GM19043 (cell line): ENCODE data around the gene TRUB1.
A peak's percentile ranks its signal among the peaks of the same experiment; 100 is the strongest.
"Not testable (repeated sequence)": the region's sequence is repeated elsewhere in the genome, so short reads cannot be mapped to it uniquely, and the experiment has no call there.

Experiments
- ATAC-seq: cut with Tn5 transposase; IDR thresholded peaks from one replicate; pipeline ENCODE4 v1.9.1; 2021; ENCODE audit warnings: low read depth; ENCODE audit not compliant: unreplicated experiment

TRUB1 gene

GRCh38 chr10:114923551-114923950 lies 14.4 kb upstream of the TRUB1 start:
- ATAC-seq: no peak

GRCh38 chr10:114925587-114926586 lies 12.1 kb upstream of the TRUB1 start:
- peak; percentile 78 for ATAC-seq

- ATAC-seq: no peak
Observed at GRCh38 chr10:114928818-114929217, 9.2 kb upstream of the TRUB1 start.

- no peak for ATAC-seq
Observed at GRCh38 chr10:114930320-114930719, 7.7 kb upstream of the TRUB1 start.

GRCh38 chr10:114931072-114931679 lies 6.8 kb upstream of the TRUB1 start:
- no peak for ATAC-seq

- no peak for ATAC-seq
Observed at GRCh38 chr10:114932225-114932624, 5.8 kb upstream of the TRUB1 start.

GRCh38 chr10:114932945-114933344 lies 5.0 kb upstream of the TRUB1 start:
- no peak for ATAC-seq

- no peak for ATAC-seq
Observed at GRCh38 chr10:114933588-114933987, 4.4 kb upstream of the TRUB1 start.

- ATAC-seq: not testable (repeated sequence)
Observed at GRCh38 chr10:114933995-114934394, 4.0 kb upstream of the TRUB1 start.

GRCh38 chr10:114938856-114939193 lies 830 bp downstream of the TRUB1 start:
- no peak for ATAC-seq

GRCh38 chr10:114940735-114941134 lies 2.7 kb downstream of the TRUB1 start:
- ATAC-seq: no peak

- ATAC-seq: no peak
Observed at GRCh38 chr10:114943000-114943399, 5.0 kb downstream of the TRUB1 start.

GRCh38 chr10:114953047-114953446 lies 15.1 kb downstream of the TRUB1 start:
- ATAC-seq: peak; percentile 51

GRCh38 chr10:114955984-114956383 lies 18.0 kb downstream of the TRUB1 start:
- no peak for ATAC-seq

GRCh38 chr10:114956466-114956865 lies 18.5 kb downstream of the TRUB1 start:
- no peak for ATAC-seq

- no peak for ATAC-seq
Observed at GRCh38 chr10:114957122-114957521, 19.1 kb downstream of the TRUB1 start.

GRCh38 chr10:114957673-114958072 lies 19.7 kb downstream of the TRUB1 start:
- ATAC-seq: no peak

- ATAC-seq: no peak
Observed at GRCh38 chr10:114962441-114962840, 24.4 kb downstream of the TRUB1 start.

- no peak for ATAC-seq
Observed at GRCh38 chr10:114963908-114964307, 25.9 kb downstream of the TRUB1 start.

GRCh38 chr10:114967071-114967470 lies 29.1 kb downstream of the TRUB1 start:
- ATAC-seq: no peak

- no peak for ATAC-seq
Observed at GRCh38 chr10:114970515-114970914, 32.5 kb downstream of the TRUB1 start.

GRCh38 chr10:114973306-114973705 lies 35.3 kb downstream of the TRUB1 start:
- no peak for ATAC-seq
